ENCODE data around the gene DDX51.

DDX51 gene

GRCh38 chr12:132179431-132180362, 35.6 kb upstream of the DDX51 start:
- no peak for DNase-seq (ENCODE audit: extremely low read depth in 1 of 2, low read depth in 1 of 2)

GRCh38 chr12:132178801-132179401, 34.8 kb upstream of the DDX51 start:
- DNase-seq (ENCODE audit: extremely low read depth in 1 of 2, low read depth in 1 of 2), result no peak

- no peak for DNase-seq (ENCODE audit: extremely low read depth in 1 of 2, low read depth in 1 of 2)
Measured at GRCh38 chr12:132178316-132178715, 34.2 kb upstream of the DDX51 start.

- no peak for DNase-seq (ENCODE audit: extremely low read depth in 1 of 2, low read depth in 1 of 2)
Measured at GRCh38 chr12:132176920-132177551, 32.9 kb upstream of the DDX51 start.

GRCh38 chr12:132176385-132176919, 32.3 kb upstream of the DDX51 start:
- DNase-seq (ENCODE audit: extremely low read depth in 1 of 2, low read depth in 1 of 2), result no peak

- no peak for DNase-seq (ENCODE audit: extremely low read depth in 1 of 2, low read depth in 1 of 2)
Measured at GRCh38 chr12:132175496-132176384, 31.6 kb upstream of the DDX51 start.

GRCh38 chr12:132174839-132175490, 30.8 kb upstream of the DDX51 start:
- no peak for DNase-seq (ENCODE audit: extremely low read depth in 1 of 2, low read depth in 1 of 2)

- DNase-seq (ENCODE audit: extremely low read depth in 1 of 2, low read depth in 1 of 2), result no peak
Measured at GRCh38 chr12:132174015-132174838, 30.1 kb upstream of the DDX51 start.

GRCh38 chr12:132173135-132174014, 29.3 kb upstream of the DDX51 start:
- DNase-seq (ENCODE audit: extremely low read depth in 1 of 2, low read depth in 1 of 2), result no peak

- no peak for DNase-seq (ENCODE audit: extremely low read depth in 1 of 2, low read depth in 1 of 2)
Measured at GRCh38 chr12:132172619-132173018, 28.5 kb upstream of the DDX51 start.

GRCh38 chr12:132171968-132172521, 27.9 kb upstream of the DDX51 start:
- DNase-seq (ENCODE audit: extremely low read depth in 1 of 2, low read depth in 1 of 2), result no peak

GRCh38 chr12:132171293-132171967, 27.3 kb upstream of the DDX51 start:
- no peak for DNase-seq (ENCODE audit: extremely low read depth in 1 of 2, low read depth in 1 of 2)

GRCh38 chr12:132170637-132171292, 26.6 kb upstream of the DDX51 start:
- no peak for DNase-seq (ENCODE audit: extremely low read depth in 1 of 2, low read depth in 1 of 2)

- DNase-seq (ENCODE audit: extremely low read depth in 1 of 2, low read depth in 1 of 2), result no peak
Measured at GRCh38 chr12:132170094-132170636, 26.0 kb upstream of the DDX51 start.

- no peak for DNase-seq (ENCODE audit: extremely low read depth in 1 of 2, low read depth in 1 of 2)
Measured at GRCh38 chr12:132169376-132169775, 25.3 kb upstream of the DDX51 start.

- DNase-seq (ENCODE audit: extremely low read depth in 1 of 2, low read depth in 1 of 2), result no peak
Measured at GRCh38 chr12:132168311-132169031, 24.4 kb upstream of the DDX51 start.

Measured in activated CD8-positive, alpha-beta memory T cell treated with anti-CD3 and anti-CD28 coated beads for 1 hour (primary cell).